Measurements from ENCODE around the gene USP32.

GRCh38 chr17:60256174-60256573 is 135.8 kb downstream of the USP32 start:
- no peak for TF ChIP-seq CTCF (IDR thresholded peaks at IDR 0.05)
- TF ChIP-seq EZH2 (IDR thresholded peaks at IDR 0.05; ENCODE audit: borderline replicate concordance, insufficient read depth, low read depth, low read length, poor library complexity, severe bottlenecking) = no peak

Data from B cell (primary cell).